Measurements from ENCODE around the gene ASIP.

DNA sequence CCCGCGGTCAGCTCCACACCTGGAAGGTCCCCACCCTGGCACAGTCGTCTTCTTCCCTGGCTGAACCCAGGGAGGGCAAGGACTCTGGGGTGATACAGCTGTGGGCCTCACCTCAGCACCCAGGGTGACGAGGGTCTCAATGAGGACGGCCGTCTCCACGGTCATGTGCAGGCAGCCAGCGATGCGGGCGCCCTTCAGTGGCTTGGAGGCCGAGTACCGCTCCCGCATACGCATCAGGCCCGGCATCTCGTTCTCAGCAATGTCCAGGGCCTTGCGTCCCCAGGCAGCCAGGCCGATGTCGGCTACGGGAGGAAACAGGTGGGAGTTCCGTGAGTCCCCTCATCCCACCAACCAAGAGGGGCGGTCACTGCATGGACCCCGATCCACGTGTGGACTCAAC lies 54.1 kb downstream of the ASIP start:
- TF ChIP-seq NANOG (IDR thresholded peaks at IDR 0.05; ENCODE audit: borderline replicate concordance) (no peak), CTCF (conservative IDR thresholded peaks at IDR 0.05; ENCODE audit: low read depth in 2 of 2) (no peak), REST (IDR thresholded peaks at IDR 0.05; ENCODE audit: unreplicated experiment) (no peak)

All from GM23338 (cell line).